Putamen (tissue), 1 donor: Measurements from ENCODE around the gene SH3BP2.

Experiments used
- DNase-seq: peaks from one replicate; pipeline ENCODE4 v3.0.0-alpha.2; 2016; ENCODE audit warnings: low spot score

The SH3BP2 gene

DNA sequence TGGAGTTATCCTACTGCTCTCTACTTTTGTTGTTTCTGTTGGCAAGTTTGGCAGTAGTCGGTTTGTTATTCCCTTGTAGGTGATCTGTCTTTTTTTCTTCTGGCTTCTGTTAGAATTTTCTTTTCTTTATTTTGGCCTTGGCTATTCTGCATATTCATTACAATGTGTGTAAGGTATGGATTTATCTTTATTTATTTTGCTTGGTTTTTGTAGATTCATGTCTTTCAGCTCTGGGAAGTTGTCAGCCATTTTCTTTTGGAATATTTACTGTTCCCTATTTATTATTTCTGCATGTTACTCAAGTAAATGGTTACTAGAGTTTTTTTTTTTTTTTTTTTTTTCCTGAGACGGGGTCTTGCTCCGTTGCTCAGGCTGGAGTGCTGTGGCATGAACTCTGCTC, 63.4 kb downstream of the SH3BP2 start:
- DNase-seq = no peak

GRCh38 chr4:2857349-2857927, 64.6 kb downstream of the SH3BP2 start:
- no peak for DNase-seq

- DNase-seq = no peak
Measured at GRCh38 chr4:2858451-2859217, 65.7 kb downstream of the SH3BP2 start.

DNA sequence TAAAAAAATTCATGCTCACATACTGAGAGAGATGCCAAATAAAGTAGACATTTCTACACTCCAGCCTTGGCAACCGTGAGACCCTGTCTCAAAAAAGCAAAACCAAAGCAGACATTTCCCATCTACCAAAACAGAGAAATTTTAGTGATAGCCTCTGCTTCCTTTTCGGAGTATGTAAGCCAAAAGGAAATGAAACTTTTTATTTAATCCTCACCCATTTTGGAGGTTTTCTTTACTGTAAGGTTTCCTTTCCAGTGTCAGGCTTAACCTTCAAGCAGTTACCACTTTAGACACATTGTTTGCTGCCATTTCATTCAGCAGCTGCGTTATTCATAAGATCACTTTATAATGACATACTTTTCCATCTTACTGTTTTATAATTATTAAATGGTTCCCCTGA, 66.6 kb downstream of the SH3BP2 start:
- no peak for DNase-seq

- no peak for DNase-seq
Measured at GRCh38 chr4:2860391-2861348, 67.8 kb downstream of the SH3BP2 start.

GRCh38 chr4:2861631-2862436, 68.9 kb downstream of the SH3BP2 start:
- no peak for DNase-seq

DNA sequence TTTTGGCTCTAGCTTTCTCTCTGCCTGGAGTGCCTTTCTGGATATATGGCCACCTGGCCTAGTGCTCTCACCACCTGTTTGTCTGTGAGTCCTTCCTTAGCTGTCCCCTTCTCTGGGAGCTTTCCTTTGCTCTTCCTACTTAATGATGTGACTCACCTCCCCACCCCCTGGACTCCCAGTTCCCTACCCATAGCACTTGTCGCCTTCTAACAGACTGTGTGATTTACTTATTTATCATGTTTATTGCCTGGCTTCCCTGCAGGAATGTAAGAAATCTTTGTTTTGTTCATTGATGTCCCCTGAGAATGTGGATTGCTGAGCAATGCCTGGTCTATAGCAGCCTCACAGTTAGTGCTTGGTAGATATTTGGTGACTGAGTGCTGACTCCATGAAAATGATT, 69.6 kb downstream of the SH3BP2 start:
- no peak for DNase-seq

- no peak for DNase-seq
Measured at GRCh38 chr4:2863649-2864048, 70.8 kb downstream of the SH3BP2 start.

DNA sequence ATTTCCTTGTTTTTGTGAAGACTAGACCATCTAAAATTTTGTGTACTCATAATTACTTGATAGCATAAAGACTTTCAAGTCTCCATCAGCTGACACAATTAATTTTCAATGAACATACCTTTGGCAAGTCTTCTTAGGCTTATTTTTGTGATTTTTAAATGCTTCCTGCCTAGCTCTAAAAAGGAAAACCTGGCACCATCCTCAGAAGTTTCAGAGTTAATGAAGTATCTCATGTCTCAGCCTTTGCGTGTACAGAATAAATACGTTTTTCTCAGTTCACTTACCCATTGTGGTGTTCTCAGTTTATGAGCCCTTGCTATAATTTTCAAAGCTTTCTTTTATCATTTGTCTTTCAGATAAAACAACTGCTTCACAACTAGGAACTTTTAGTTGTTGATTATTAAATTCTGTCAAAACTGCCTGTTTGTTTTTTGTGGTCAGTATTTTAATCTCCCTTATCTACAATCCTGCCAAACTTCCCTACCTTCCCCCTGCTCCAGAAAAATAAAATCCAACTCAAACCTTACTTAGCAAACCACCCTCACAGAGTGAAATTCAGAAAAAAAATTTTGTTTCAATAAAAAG, 72.4 kb downstream of the SH3BP2 start:
- DNase-seq = no peak

DNA sequence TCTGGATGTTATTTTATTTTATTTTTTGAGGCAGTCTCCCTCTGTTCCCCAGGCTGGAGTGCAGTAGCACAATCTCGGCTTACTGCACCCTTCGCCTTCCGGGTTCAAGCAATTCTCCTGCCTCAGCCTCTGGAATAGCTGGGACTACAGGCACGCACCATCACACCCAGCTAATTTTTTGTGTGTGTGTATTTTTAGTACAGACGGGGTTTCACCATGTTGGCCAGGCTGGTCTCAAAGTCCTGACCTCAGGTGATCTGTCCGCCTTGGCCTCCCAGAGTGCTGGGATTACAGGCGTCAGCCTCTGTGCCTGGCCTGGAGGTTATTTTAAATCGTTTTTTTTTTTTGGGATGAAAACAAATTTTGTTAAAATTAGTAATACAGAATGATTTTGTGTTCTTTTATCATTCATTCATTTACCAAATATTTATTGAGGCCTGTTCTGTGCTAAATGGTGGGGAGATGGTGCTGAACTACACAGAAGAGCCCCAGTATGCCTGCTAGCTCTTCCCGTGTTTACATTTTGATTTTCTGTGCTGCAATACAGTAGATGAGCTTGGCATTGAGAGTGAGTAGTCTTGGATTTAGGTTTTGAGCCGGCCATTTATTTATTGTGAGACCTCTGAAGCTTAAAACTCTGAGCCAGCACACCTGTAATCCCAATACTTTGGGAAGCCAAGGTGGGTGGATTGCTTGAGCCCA, 73.4 kb downstream of the SH3BP2 start:
- no peak for DNase-seq

- no peak for DNase-seq
Measured at GRCh38 chr4:2866891-2867290, 74.0 kb downstream of the SH3BP2 start.

- DNase-seq = no peak
Measured at GRCh38 chr4:2867758-2868491, 75.0 kb downstream of the SH3BP2 start.

DNA sequence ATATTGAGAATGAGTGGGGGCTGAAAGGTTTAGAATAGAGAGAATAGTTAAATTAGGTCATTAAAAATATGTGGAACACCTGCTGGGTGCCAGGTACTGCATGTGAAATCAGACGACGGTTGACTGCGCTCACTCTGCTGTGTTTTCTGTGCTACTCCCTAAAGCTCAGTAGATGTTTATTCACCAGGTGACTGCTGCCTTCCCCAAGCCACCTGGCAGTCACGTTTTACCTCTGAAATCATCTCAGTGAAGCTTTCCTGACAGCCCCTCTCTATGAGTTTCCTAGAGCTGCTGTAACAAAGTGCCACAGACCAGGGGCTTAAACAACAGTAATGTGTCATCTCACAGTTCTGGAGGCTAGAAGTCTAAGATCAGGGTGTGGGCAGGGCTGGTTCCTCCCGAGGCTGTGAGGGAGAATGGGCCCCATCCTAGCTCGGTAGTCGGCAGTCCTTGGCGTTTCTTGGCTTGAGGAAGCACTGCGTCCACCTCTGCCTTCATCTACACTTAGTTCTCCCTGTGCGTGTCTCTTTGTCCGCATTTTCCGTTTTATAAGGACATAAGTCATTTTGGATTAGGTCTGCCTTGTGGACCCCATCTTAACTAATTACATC, 76.1 kb downstream of the SH3BP2 start:
- no peak for DNase-seq

DNA sequence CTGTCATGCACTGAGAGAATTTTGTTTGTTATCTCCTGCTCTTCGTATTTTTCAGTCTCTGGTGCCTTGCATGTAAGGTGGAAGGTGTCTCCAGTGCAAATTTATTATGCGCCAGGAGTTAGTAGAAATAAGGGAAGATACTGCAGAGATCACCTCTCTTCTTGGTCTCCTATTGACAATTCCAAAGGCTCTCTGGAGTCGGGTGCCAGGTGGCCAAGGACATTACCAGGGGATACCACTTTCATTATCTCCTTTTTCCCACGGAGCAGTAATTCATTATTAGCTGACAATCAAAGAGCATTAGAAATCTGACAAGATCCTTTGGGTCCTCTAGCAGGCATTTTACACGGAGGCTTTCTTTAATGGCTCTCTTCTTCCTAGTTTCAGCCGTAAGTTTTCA, 76.8 kb downstream of the SH3BP2 start:
- DNase-seq = no peak

GRCh38 chr4:2870082-2870481, 77.2 kb downstream of the SH3BP2 start:
- DNase-seq = no peak

GRCh38 chr4:2871466-2871865, 78.6 kb downstream of the SH3BP2 start:
- no peak for DNase-seq

- no peak for DNase-seq
Measured at GRCh38 chr4:2871911-2872310, 79.0 kb downstream of the SH3BP2 start.

GRCh38 chr4:2873329-2873728, 80.4 kb downstream of the SH3BP2 start:
- DNase-seq = no peak

DNA sequence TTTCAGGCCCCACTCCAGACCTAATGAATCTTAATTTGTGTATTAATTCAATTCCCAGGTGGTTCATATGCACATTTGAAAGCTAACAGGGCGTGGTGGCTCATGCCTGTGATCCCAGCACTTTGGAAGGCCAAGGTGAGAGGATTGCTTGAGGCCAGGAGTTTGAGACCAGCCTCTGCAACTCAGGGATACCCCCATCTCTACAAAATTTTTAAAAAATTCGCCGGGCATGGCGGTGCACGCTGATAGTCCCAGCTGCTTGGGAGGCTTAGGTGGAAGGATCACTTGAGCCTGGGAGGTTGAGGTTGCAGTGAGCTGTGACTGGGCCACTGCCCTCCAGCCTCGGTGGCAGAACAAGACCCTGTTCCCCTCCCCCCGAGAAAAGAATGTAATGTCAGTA, 82.0 kb downstream of the SH3BP2 start:
- DNase-seq = no peak

DNA sequence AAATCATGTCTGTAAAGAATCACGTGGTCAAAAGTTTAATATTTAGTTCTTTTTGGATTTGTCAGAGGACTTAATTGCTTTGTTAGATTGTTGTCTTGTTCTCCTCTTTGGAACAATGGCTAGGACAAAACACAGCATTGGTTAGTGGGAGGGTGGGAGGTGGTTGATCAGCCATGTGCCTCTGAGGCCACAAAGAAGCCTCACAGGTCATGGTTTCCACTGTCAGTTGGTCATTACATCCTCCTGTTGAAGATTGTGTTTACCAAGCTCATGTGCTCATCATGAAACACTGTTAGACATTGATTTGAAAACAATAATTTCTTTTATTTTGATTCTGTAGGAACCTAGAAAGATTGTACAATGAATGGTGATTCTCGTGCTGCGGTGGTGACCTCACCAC, 82.7 kb downstream of the SH3BP2 start:
- peak; percentile 81 for DNase-seq
